MM.1S (cell line): Measurements from ENCODE around the gene FAN1.

Source experiments
- CTCF ChIP-seq: fragments of 300-600 bp; sonication (generic); IDR thresholded peaks from 2 replicates; pipeline ENCODE4 v1.5.1; 2016; ENCODE audit warnings: antibody characterized with exemption, low read length, mixed read lengths
- EZH2 ChIP-seq: fragments of 300-600 bp; sonication (generic); optimal IDR thresholded peaks from 2 replicates; pipeline ENCODE3; 2017; ENCODE audit warnings: low read depth, mild to moderate bottlenecking, antibody characterized with exemption, low read length, mixed read lengths
- EZH2phosphoT487 ChIP-seq: fragments of 300-600 bp; sonication (generic); IDR thresholded peaks from 2 replicates; pipeline ENCODE4 v1.6.1; 2018; ENCODE audit warnings: antibody characterized with exemption, low read length

GRCh38 chr15:30941520-30941919, 37.8 kb downstream of the FAN1 start:
- TF ChIP-seq CTCF (no peak), EZH2phosphoT487 (no peak), EZH2 (no peak)
